ENCODE measurements around the gene ASCL1.

The ASCL1 gene

DNA sequence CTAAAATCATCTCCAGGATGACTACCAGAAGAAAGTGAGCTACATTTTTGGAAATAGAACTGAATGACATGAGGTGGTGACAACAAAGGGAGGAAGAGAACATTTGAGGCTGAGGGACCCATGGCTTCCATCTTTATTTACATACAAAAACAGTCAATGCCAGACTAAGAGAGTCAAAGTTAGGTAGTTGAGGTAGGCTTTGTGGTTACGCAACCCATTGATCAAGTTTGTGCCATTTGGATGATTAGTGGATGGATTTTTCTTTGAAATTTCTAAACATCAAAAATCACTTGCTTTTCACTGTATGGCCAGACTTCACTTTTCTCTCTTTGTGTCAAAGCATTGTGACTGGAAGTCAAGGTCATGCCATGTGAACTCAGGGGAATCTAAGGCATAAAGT is 22.9 kb downstream of the ASCL1 start:
- no peak for DNase-seq

- DNase-seq: no peak
Observed at GRCh38 chr12:102990419-102990818, 32.9 kb downstream of the ASCL1 start.

DNA sequence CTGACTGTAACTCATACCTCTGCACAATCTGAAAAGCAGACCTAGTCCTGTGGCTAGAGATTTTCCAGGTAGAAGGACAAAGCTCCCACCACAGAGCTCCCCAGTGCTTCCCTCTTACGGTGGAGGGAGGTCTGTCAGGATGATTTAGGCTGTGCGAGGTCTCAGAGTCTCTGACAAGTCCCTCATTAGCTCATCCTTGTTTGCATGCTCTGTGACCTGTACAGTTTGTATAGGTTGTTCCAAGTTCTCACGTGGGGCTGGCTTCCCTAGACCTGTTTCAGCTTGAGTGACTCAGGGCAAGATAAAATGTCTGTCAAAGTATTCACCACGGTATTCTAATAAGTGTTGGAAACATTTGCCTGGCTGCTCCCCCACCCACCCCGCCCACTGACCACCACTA is 34.8 kb downstream of the ASCL1 start:
- no peak for DNase-seq

DNA sequence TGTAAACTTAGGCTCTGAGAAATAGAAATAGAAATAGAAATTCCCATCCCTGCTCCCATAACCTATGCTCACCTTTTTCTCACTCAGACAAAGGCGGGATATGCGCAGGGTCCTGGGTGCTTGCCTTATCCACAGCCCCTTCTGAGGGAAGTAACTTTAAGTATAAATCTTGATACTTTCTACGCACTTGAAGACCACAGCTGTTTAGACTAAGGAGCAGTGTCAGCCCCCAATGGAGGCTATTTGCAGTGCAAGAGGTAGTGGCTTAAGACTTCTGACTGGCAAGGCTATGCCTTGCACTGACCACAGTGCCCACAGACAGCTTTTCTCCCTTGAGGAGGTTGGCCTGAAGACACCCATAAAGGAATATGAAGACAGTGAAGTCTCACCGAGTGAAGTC is 35.2 kb downstream of the ASCL1 start:
- no peak for DNase-seq

DNA sequence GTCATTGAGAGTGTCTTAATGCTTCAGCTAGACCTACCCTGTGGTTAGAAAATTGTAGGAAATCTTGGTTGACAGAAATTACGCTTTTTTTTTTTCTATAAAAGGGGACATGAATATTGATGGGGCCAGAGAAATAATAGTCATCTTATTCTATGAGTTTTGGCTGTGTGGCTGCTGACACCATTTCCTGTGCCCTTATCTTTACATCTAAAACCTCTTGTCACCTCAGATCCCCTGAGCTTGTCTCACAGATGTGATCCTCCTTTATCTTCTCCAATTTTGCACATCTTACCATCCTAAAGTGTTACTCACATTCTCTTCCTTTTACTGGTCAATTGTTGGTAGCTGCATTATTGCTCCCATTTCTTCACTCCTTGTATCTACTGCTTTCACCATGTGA is 36.1 kb downstream of the ASCL1 start:
- no peak for DNase-seq

GRCh38 chr12:102995372-102995771 is 37.9 kb downstream of the ASCL1 start:
- DNase-seq: no peak

Measured in NCI-H1105 treated with DMSO at 0.1 percent for 48 hours (cell line).